ENCODE measurements around the gene NTN1. TPM values are rescaled to one million over a fixed set of nuclear protein-coding genes. Genes with fewer than 3 reads are reported as not detected.
A peak's percentile ranks its signal among the peaks of the same experiment; 100 is the strongest.
"Not testable (repeated sequence)": the region's sequence is repeated elsewhere in the genome, so short reads cannot be mapped to it uniquely, and the experiment has no call there.

The NTN1 gene
- total RNA-seq, 2 donors from 2014 or later: 0.63 to 0.87 TPM

- H3K4me3 Mint-ChIP-seq: no peak overlapping the region
- peaks cover 4% of the 10 kb centered on the region for H3K9me3 Mint-ChIP-seq
- peaks cover 16% of the 10 kb centered on the region for H3K27me3 Mint-ChIP-seq
- H3K27ac Mint-ChIP-seq: no peak overlapping the region
- no peaks in the 10 kb centered on the region for H3K36me3 Mint-ChIP-seq (ENCODE audit: low read depth)
- H3K4me1 Mint-ChIP-seq: no peaks in the 10 kb centered on the region
- no peak for ATAC-seq (replicated peaks)
Observed at GRCh38 chr17:9104370-9105041, 83.2 kb downstream of the NTN1 start.

DNA sequence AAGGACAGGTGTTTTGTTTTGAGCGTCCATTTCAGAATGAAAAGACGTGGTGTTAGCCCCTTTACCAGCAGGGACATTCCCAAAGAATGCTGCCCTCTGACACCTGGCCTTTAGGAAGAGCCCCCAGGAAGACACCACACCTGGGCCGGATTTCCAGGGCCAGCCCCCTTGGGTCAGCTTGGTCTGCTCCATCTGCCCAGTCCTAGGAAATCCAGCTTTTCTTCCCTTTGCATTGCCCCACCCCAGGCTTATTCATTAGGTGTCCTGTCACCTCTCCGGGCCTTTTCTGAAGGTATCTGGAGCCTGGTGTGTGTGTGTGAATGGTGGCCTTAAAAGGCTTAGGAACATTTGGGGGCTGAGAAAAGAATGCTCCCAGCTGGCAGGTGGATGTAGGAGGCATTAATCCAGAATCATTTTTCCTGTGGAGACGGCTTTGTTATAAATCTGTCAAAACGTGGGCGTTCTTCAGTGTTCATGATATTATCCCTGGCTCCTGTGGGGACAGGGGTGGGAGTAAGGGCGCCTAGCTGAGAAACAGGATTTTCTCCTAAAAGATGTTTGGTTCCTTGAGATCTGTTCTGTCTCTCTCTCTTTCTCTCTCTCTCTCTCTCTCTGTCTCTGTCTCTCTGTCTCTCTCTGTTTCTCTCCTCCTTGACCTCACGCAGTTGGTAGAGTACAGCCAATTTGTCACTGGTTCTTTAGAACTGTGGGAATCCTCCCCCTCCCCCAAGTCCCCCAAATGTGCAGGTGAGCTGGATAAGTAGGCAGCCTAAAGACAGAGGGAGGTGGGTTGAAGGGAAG is 84.0 kb downstream of the NTN1 start:
- Mint-ChIP-seq H3K4me3 (no peak overlapping the region), H3K27ac (no peak overlapping the region), H3K36me3 (ENCODE audit: low read depth) (no peaks in the 10 kb centered on the region), H3K9me3 (peaks cover 4% of the 10 kb centered on the region), H3K4me1 (no peaks in the 10 kb centered on the region), H3K27me3 (peaks cover 20% of the 10 kb centered on the region)
- no peak for ATAC-seq (replicated peaks)

- H3K9me3 Mint-ChIP-seq; H3K4me1 Mint-ChIP-seq; H3K27ac Mint-ChIP-seq; H3K4me3 Mint-ChIP-seq; ATAC-seq (replicated peaks); H3K36me3 Mint-ChIP-seq (ENCODE audit: low read depth): not testable (repeated sequence)
- H3K27me3 Mint-ChIP-seq: peaks cover 12% of the 10 kb centered on the region
Observed at GRCh38 chr17:9106278-9106677, 85.0 kb downstream of the NTN1 start.

DNA sequence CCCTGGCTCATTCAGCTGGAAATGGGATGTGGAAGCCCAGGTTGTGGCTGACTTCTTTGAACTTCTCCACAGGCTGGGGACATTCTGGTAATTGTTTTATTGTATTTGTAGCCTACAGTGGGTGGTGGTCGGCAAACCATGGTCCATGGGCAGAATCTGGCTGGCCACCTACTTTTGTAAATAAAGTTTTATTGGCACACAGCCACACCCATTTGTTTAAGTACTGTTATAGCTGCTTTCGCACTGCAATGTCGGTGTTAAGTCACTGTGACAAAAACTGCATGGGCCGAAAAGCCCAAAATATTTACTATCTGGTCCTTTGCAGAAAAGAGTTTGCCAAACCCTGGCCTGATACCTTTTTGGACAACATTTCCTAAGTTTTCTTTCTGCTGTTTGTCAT is 86.2 kb downstream of the NTN1 start:
- H3K4me1 Mint-ChIP-seq: no peaks in the 10 kb centered on the region
- H3K27ac Mint-ChIP-seq: no peak overlapping the region
- no peaks in the 10 kb centered on the region for H3K9me3 Mint-ChIP-seq
- no peaks in the 10 kb centered on the region for H3K36me3 Mint-ChIP-seq (ENCODE audit: low read depth)
- ATAC-seq (replicated peaks): no peak
- H3K4me3 Mint-ChIP-seq: no peak overlapping the region
- H3K27me3 Mint-ChIP-seq: peaks cover 8% of the 10 kb centered on the region

DNA sequence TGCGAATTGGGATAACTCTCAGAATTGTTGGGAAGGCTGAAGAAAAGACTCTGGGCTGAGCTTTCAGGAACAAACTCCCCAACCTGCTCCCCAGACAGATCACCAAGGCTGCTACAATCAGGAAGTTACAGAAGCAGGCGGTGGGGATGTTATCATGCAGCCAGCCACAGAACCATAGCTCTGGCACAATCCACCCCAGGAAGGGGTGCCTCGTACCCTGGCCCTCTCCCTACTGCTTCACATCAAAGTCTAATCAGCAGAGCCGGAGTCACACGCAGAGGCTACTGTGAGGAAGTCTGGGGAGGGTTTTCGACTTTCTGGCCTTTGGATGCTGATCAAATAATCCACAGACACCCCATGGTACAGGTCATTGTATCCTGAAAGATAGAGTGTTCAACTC is 86.8 kb downstream of the NTN1 start:
- no peaks in the 10 kb centered on the region for H3K36me3 Mint-ChIP-seq (ENCODE audit: low read depth)
- H3K27me3 Mint-ChIP-seq: peaks cover 8% of the 10 kb centered on the region
- H3K4me3 Mint-ChIP-seq: no peak overlapping the region
- H3K27ac Mint-ChIP-seq: no peak overlapping the region
- no peak for ATAC-seq (replicated peaks)
- H3K9me3 Mint-ChIP-seq: no peaks in the 10 kb centered on the region
- H3K4me1 Mint-ChIP-seq: no peaks in the 10 kb centered on the region

- H3K36me3 Mint-ChIP-seq (ENCODE audit: low read depth): no peaks in the 10 kb centered on the region
- H3K27ac Mint-ChIP-seq: no peak overlapping the region
- H3K4me3 Mint-ChIP-seq: no peak overlapping the region
- no peaks in the 10 kb centered on the region for H3K9me3 Mint-ChIP-seq
- no peak for ATAC-seq (replicated peaks)
- H3K27me3 Mint-ChIP-seq: peaks cover 9% of the 10 kb centered on the region
- no peaks in the 10 kb centered on the region for H3K4me1 Mint-ChIP-seq
Observed at GRCh38 chr17:9109933-9110332, 88.6 kb downstream of the NTN1 start.

- Mint-ChIP-seq H3K36me3 (ENCODE audit: low read depth) (no peaks in the 10 kb centered on the region), H3K4me3 (no peak overlapping the region), H3K27me3 (peaks cover 9% of the 10 kb centered on the region), H3K4me1 (no peaks in the 10 kb centered on the region), H3K27ac (no peak overlapping the region), H3K9me3 (no peaks in the 10 kb centered on the region)
- ATAC-seq (replicated peaks): no peak
Observed at GRCh38 chr17:9110501-9110900, 89.2 kb downstream of the NTN1 start.

- Mint-ChIP-seq H3K4me1 (no peaks in the 10 kb centered on the region), H3K27ac (no peak overlapping the region), H3K9me3 (peaks cover 5% of the 10 kb centered on the region), H3K27me3 (peaks cover 4% of the 10 kb centered on the region), H3K4me3 (peak overlapping the region; percentile 46), H3K36me3 (ENCODE audit: low read depth) (no peaks in the 10 kb centered on the region)
- peak; percentile 86 for ATAC-seq (replicated peaks)
Observed at GRCh38 chr17:9115214-9116191, 94.2 kb downstream of the NTN1 start.

DNA sequence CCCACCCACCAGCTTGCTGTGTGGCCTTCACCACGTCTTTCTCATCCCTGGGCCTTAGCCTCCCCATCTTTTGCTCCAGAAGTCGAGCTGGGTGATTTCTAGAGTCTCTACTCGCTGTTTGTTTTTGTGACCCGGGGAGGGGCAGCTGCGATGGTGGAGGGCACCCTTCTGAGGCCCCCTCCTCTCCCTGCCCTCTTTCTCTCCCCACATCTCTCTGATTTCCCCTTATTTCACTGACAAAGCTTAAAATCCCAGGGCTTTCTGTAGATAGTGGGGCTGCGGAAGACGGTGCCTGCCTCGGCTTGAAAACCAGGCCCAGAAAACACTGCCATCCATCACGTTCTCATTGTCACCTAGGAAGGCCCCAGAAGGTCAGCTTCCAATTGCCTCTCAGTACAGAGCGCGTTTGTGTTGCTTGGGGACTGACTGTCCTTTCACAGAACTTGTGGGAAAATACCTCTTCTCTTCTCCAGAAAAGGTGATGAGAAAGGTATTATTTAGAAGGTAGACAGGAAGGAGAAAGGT is 95.1 kb downstream of the NTN1 start:
- no peak for ATAC-seq (replicated peaks)
- Mint-ChIP-seq H3K36me3 (ENCODE audit: low read depth) (no peaks in the 10 kb centered on the region), H3K27me3 (peaks cover 7% of the 10 kb centered on the region), H3K9me3 (peaks cover 5% of the 10 kb centered on the region), H3K4me1 (no peaks in the 10 kb centered on the region), H3K4me3 (peak overlapping the region; percentile 46), H3K27ac (no peak overlapping the region)

DNA sequence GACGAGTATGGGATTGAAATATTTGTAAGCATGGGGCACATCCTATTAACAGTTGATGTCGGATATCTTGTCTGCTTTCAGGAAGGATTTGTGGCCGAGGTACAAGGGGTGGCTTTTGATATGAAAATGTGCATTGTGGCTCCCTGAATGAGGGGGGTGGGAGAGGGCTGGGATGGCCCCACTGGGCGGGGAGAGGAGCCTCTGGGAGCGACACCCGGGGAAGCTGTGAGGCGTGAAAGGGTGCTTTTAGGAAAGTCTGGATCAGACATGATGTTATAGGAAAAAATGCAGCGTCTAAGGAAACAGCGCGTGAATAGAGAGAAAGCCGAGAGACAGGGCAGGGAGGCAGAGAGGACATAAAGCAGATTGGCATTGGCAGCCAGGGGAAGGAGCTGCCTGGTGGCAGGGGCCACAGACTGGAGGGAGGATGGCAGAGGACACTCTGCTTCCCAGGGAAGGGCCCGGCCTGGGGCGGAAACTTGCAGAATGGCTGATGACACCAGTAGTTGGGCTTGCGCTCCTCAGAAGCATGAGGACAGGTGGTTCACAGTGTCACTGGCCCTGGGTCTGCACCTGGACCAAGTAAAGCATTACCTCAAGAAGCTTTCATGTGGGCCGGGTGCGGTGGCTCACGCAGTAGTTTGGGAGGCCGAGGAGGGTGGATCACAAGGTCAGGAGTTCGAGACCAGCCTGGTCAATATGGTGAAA is 95.7 kb downstream of the NTN1 start:
- Mint-ChIP-seq H3K9me3 (peaks cover 5% of the 10 kb centered on the region), H3K27ac (no peak overlapping the region), H3K4me1 (no peaks in the 10 kb centered on the region), H3K27me3 (peaks cover 12% of the 10 kb centered on the region), H3K36me3 (ENCODE audit: low read depth) (no peaks in the 10 kb centered on the region), H3K4me3 (no peak overlapping the region)
- no peak for ATAC-seq (replicated peaks)

- H3K27me3 Mint-ChIP-seq: peaks cover 13% of the 10 kb centered on the region
- ATAC-seq (replicated peaks): no peak
Observed at GRCh38 chr17:9120471-9120870, 99.2 kb downstream of the NTN1 start.

DNA sequence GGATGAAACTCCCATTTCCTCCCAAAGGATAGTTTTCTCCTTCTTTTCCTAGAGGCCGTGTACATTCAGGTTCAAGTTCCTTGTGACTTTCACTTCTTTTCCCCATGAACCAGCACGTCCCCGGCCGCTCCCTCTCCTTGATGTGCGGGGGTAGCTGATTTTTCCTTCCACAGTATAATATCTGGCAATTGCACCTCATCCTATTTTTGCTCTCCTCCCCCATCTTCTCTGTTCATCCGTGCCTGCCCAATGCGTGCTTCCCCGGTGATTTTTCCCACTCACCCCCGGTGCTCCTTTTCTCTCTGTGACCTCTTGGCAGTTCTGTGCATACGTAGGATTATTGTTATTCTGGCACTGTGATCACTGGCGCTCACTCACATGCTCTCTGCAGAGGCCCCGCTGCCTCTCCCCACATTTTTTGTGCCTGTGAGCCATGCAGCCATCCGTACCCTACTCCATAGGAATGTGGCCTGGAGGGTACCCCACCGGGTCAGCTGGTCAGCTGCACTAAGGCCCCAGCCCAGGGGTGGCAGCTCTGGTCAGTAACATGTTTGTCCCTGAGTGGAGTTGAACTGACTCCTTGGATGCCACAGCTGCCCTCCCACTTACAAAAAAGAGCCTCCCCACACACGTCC is 100.0 kb downstream of the NTN1 start:
- H3K36me3 Mint-ChIP-seq (ENCODE audit: low read depth): no peaks in the 10 kb centered on the region
- H3K27me3 Mint-ChIP-seq: peaks cover 16% of the 10 kb centered on the region
- no peak overlapping the region for H3K4me3 Mint-ChIP-seq
- peaks cover 5% of the 10 kb centered on the region for H3K9me3 Mint-ChIP-seq
- H3K4me1 Mint-ChIP-seq: no peaks in the 10 kb centered on the region
- ATAC-seq (replicated peaks): no peak
- H3K27ac Mint-ChIP-seq: no peak overlapping the region

More at GRCh38 chr17:9120471-9120870, 99.2 kb downstream of the NTN1 start:
- Mint-ChIP-seq H3K4me1 (no peaks in the 10 kb centered on the region), H3K36me3 (ENCODE audit: low read depth) (no peaks in the 10 kb centered on the region), H3K27ac (no peak overlapping the region), H3K4me3 (no peak overlapping the region), H3K9me3 (peaks cover 5% of the 10 kb centered on the region)
